HG03196 (cell line): ENCODE measurements around the gene LMAN1L.

Experiments
- ATAC-seq: cut with Tn5 transposase; IDR thresholded peaks from one replicate; pipeline ENCODE4 v1.9.1; 2021; ENCODE audit not compliant: unreplicated experiment

Gene LMAN1L

DNA sequence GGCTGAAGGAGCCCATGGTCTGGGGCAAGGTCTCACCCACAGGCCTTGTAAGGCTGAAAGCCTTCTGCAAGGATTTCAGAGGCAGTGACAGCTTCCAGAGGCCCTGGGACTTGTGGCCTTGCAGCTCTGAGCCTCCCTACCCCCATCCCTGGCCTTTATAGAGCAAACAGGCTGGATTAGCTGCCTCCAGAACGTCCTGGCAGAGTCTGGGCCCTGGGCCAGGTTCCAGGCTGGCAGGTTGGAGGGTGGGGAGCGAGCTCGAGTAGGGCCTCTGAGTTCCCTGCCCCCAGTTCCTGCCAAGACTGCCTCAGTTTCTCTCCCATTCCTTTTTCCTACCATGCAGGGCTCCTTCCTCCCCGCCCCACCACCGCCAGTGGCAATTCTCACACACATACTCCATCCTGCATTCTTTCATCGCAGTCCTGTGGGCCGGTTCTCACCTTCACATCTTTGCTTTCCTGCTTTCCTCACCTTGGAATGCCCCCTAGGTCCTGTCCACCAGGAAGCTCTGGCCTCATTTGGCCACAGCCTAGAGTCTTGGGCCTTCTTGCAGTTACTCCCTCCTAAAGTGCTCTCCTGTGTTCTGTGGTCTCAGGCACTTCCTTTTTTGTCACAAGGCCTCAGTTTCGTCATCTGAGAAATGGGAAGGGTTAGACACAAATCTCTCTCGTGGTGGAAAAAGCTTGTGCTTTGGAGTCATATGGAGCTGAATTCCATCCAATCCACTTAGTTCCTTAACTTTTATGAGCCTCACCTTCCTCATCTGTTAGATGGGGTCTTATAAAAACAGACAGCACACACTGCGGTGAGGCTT is 2.7 kb downstream of the LMAN1L start:
- ATAC-seq, result no peak

DNA sequence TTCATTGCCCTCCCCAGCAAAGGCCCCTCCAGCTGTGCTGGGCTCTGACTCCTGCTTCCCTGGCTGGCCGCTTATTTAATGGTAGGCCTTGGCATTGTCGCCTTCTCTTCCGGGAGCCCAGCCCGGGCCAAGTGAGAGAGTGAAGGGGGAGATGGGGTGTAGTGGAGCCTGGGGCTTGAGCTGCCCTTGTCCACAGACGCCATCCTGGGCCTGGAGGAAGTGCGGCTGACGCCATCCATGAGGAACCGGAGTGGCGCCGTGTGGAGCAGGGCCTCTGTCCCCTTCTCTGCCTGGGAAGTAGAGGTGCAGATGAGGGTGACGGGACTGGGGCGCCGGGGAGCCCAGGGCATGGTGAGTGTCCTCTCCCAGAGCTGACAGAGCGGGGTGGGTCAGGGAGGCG is 3.3 kb downstream of the LMAN1L start:
- ATAC-seq, result no peak

DNA sequence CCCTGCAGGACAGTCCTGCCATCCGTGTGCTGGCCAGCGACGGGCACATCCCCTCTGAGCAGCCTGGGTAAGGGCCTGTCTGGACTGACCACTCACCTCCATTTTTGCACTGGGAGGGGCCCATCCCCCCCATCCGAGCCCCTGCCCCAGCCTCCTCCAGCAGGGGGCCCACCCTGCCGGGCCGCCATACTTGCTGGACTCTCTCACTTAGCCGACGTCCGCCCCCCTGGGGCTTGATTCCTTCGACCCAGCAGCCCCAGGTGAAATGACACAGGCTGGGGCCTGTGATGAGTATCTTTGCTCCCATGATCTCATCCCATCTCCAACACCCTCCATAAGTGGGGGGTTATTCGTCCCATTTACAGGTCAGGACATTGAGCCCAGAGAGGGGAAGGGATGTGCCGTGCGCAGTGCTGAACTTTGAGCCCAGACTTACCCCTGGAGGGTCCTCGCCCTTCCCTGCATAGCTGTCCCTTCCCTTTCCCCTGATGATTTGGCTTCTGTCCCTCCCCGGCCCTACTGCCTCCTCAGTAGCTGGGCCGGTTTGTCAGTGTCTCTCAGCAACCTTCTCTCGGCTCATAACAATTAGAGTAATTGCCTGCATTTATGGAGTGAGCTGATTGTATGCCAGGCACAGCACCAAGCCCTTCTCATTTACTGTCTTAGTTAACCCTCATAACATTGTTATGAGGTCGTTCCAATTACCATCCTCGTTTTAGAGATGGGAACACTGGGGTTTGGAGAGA is 4.2 kb downstream of the LMAN1L start:
- ATAC-seq, result no peak

DNA sequence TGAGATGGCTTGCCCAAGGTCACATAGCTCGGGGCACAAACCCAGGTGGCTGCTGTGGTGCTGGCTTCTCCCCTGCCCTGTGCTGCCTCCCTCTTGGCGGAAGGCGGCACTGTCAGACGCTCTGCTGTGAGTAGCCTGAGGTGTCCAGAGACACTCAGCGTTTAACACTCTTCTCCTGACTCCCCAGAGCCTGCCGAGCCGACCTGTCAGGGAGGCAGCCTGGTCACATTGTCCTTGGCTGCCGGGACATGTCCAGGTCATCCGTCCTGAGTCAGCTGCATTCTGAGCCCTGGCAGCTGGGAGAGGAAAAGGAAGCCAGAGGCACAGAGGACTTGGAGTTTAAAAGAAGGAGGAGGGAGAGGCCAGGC is 4.7 kb downstream of the LMAN1L start:
- no peak for ATAC-seq

DNA sequence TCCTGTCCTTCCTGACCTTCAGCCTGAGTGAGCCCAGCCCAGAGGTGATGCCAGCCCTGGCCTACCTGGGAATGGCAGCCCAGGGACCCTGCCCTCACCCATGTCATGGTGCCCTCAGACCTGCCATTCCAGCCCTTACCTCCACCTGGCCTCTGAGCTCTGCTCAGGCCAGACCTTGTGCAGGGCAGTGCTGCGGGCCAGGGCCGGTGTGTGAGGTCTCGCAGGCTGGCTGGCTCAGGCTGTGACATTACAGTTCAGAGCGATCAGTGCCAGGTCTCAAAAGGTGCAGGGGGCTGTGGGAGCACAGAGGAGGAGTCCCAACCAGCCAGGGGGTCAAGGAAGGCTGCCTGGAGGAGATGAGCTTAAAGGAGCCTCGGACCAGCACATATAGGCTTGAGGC is 7.4 kb downstream of the LMAN1L start:
- ATAC-seq, result no peak

DNA sequence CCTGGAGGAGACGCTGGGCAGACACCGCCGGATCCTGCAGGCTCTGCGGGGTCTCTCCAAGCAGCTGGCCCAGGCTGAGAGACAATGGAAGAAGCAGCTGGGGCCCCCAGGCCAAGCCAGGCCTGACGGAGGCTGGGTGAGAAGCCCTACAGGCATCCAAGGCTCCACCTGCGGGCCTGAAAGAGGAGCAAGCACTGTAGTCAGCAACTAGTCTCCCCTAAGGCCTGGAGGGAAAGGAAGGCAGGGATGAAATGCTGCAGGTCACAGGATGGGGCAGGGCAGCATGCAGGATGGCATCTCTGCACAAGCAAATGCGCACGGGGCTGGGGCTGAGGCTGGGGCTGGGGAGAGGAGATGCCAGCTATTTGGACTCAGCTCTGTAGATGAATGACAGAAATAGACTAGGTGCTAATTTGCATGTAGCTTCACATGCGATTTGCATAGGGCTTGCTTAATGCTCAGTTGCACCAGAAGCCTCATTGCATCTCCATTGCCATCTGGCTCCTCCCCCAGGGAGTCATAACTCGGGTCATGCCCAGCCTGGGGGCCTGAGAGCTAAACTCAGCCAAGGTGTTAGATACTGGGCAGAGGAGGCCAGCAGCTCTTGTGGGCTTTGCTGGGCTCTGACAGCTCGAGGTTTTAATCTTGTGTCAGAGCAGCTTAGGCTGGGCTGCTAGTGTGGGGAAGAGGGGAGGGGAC is 8.6 kb downstream of the LMAN1L start:
- ATAC-seq, result peak; percentile 52

DNA sequence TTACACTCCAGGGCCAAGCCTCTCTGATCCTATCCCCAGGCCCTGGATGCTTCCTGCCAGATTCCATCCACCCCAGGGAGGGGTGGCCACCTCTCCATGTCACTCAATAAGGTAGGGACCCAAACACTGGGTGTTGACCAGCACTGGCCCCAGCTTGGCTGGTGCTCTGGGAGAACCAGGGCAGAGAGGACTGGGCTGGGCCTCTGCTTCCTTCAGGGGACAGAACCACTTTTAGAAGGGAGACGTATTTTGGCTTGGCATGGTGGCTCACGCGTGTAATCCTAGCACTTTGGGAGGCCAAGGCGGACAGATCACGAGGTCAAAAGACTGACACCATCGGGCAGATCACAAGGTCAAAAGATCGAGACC is 9.1 kb downstream of the LMAN1L start:
- no peak for ATAC-seq

DNA sequence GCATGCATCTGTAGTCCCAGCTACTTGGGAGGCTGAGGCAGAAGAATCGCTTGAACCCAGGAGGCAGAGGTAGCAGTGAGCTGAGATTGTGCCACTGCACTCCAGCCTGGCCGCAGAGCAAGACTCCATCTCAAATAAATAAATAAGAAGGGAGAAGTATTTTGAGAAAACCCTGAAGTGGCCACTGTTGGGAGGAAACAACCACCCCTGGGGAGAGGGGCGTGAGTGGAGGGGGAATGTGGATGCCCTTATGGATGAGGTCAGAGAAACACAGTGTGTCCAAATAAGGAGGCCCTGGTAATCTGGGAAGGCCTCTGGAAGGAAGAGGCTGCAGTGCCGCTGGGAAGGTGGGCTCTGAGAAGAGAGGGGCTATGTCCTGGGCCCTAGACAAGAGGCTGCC is 9.6 kb downstream of the LMAN1L start:
- no peak for ATAC-seq

DNA sequence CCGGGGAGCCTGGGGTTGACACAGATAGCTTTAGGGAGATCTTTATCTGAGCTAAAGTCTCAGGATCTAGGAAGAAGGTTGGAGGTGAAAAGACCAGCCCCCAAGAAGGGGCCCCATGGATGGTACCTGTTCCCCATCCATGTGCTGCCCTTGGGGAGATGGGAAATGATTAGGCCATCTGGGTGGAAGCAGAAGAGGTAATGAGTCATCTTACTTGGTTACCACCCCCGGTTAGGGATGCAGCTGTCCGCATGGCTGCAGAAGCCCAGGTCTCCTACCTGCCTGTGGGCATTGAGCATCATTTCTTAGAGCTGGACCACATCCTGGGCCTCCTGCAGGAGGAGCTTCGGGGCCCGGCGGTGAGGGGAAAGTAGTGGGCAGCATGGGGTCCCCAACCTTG is 10.7 kb downstream of the LMAN1L start:
- no peak for ATAC-seq

DNA sequence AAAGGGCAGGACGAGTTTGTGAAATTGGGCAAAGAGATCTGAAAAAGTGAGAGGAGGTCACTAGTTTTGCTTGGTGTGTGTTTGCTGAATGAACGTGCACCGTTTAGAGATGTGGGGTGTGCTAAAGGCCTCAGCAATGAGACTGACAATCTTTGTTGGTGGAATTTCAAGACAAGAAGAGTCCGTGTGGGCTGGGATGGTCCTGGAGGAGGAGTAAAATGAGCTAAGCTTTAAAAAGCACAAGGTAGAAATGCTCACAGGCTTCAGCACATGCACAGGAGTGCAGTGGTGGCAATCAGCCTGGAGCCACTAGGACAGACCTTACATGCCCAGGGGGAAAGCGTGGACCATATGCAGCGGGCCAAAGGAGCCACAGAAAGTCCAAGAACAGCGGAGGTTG is 12.3 kb downstream of the LMAN1L start:
- ATAC-seq, result no peak

DNA sequence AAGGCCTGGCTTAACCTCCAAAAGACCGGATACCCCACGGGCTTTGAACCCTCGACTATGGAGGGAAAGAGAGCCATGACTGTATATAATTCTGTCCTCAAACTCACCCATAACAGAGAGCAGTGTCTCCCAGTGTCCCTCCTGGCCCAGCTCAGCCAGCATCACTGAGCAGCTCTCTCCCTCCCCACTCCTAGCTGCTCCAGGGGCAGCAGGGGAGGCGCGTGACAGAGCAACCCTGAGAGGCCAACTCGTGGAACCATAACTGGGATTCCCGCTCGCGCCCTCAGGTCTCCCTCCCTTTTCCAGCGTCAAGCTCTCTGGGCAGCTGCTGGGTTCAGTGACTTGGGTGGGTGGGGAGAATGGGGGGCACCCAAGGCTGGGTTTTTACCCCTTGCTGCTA is 13.2 kb downstream of the LMAN1L start:
- ATAC-seq, result no peak

DNA sequence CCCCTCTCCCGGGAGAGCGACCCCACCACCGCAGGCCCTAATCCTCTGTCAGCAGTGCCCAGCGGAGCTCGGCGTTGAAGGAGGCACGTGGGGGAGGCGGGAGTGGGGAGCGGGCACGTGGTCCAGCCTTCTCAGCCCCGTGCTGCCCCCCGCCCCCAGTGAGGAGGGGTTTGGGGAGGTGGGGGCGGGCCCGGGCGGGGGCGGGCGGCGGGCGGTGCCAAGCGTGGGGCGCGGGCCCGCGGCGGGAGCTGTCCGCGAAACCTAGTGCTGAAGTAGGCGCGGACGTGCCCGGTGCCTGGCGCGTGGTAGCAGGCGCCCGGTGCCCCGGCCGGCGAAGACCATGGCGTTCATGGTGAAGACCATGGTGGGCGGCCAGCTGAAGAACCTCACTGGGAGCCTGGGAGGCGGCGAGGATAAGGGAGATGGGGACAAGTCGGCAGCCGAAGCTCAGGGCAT is 13.8 kb downstream of the LMAN1L start, which contains the start of gene CPLX3:
TSS of gene CPLX3 (plus strand) at position 264 of the 456 bp plus-strand sequence. CDS start at position 341, 77 bp downstream.
- no peak for ATAC-seq

DNA sequence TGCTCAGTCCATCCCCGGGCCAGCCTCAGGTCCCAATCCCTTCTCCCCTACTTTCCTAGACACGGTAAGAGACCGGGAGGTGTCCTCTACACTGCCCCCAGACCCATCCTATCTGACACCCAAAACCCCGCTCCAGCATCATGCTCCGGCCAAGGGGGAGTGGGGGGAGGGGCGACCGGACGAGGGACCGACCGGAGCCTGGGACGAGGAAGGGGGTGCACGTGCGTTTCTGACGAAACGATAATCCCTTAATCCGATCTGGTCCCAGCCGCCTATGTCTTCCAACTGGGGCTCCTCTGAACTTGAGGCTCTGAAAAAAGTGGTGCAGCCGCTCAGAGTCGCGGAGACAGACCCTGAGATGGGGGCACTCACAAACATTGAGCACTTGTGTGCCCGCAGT is 14.3 kb downstream of the LMAN1L start:
- ATAC-seq, result no peak

DNA sequence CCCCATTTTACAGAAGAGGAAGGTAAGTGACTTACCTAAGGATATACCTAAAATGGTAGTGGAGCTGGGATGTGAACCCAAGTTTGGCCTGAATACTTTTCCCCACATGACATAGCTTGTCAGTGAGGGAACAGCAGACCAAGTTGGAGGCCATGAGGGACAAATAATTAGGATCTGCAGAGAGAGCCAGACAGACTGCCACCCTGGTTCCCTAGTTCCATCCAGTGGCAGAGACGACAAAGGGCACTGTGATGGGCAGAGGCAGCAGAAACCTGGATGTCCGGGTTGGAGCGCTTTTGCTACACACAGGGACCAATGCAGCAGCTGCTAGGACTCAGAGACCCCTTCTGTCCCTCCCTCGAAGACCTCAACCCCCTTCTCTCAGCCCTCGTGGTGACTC is 15.0 kb downstream of the LMAN1L start:
- ATAC-seq, result no peak

DNA sequence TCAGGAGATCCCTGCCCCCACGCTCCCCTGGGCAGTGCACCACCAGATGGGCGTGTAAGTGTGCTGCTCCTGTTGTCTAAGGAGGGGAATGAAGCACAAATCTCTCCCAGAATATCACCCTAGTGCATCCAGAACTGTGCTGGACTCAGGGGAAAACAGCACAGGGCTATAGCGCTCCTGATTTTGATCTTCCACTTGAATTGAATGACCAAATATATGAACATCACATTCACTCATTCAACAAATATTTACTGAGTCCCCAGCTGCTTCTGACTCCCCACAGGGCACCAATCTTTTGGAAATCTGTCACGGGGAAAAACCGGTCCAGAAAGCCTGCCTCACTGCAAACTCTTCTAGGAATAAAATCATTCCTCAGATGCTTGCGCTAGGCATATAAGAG is 16.2 kb downstream of the LMAN1L start:
- ATAC-seq, result no peak

DNA sequence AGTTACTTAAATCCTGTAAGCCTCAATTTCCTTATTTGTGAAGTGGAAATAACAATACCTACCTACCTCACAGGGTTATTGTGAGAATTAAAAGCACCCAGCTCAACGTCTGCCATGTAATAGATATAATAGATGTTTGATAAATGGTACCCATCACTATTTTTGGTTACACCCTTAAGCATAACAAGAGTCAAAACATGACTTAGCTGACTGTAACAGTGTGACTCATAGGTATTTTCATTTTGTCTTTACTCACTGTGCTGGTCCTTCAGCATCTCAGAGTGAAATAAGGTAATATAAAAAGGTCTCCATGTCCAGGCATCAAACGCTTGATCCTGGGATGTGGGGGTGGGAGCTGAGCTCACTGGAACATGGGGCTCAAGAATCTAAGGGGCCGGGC is 16.9 kb downstream of the LMAN1L start:
- no peak for ATAC-seq

DNA sequence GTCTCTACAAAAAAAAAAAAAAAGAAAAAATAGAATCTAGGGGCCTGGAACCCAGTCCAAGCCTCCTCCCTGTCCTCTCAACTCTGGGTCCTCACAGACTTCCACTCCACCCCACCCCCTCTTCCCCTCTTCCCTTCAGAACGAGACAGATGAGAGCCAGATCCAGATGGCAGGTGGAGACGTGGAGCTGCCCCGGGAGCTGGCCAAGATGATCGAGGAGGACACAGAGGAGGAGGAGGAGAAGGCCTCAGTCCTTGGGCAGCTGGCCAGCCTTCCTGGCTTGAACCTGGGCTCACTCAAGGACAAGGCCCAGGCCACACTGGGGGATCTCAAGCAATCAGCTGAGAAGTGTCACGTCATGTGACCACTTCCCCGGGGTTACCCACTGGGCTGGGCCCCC is 17.4 kb downstream of the LMAN1L start:
- ATAC-seq, result no peak

DNA sequence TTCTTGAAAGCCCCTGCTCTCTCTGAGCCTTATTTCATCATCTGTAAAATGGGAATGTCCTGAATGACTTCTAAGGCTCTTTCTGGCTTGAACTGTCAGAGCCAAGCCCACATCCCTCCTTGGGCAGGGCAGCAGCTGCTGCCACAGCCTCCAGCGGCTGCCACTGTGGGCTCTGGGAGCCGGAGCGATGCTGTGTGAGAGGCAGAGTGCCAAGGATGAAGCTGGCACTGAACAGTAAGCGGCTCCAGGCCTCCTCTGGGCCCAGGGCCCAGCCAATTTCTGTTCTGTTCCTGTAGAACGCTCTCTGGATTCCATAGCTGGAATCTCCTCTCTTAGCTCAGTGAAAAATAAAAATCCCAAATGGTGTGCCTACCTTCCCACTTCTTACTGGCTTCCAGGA is 18.2 kb downstream of the LMAN1L start:
- no peak for ATAC-seq

DNA sequence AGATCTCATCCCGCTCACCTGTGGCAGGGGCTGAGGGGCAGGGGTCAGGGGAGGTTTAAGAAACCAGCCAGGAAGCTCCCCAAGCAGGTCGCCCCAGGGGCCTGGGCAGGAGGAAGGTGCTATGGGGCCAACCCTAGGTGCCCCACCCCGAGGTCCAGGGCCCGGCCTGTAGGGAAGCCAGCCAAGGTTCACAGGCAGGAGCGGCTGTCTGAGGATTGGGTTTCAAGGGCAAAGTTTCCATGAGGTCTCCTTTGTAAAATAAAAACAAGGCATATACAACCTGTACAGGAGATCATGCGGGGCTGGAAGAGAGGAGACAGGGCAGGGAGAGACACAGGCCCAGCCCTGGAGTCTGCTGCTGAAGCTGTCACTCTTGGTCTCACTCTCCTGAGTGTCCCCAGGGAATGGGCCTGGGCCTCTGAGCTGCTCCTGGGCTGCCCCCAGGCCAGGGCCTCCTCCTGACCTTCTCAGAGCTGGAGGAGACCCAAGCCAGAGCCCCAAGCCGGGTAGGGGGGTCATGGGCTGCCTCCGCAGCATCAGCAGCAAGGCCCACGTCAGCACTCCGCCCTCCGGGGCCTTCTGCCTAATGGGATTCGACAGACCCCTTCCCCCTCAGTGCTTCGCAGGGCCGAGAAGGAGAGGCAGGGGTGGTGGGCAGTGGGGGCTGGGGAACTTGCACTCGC is 19.3 kb downstream of the LMAN1L start:
- ATAC-seq, result no peak

DNA sequence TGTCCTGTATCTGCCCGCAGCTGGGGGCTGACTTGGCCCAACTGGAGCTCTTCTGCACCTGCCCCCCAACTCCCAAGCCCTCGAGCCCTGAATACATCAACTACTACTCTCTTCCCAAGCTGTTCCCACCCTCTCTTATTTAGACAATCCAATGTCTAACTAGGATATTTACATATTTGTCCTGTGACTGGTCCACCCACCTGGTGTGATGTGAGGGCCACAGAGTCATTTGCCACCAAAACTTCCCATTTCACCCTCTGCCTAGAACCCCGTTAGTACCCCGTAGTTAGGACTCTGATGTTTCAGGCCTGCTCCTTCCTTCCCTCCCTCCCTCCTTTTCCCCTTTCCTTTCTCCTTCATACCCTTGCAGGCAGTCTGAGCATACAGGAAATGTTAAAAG is 20.2 kb downstream of the LMAN1L start:
- no peak for ATAC-seq

DNA sequence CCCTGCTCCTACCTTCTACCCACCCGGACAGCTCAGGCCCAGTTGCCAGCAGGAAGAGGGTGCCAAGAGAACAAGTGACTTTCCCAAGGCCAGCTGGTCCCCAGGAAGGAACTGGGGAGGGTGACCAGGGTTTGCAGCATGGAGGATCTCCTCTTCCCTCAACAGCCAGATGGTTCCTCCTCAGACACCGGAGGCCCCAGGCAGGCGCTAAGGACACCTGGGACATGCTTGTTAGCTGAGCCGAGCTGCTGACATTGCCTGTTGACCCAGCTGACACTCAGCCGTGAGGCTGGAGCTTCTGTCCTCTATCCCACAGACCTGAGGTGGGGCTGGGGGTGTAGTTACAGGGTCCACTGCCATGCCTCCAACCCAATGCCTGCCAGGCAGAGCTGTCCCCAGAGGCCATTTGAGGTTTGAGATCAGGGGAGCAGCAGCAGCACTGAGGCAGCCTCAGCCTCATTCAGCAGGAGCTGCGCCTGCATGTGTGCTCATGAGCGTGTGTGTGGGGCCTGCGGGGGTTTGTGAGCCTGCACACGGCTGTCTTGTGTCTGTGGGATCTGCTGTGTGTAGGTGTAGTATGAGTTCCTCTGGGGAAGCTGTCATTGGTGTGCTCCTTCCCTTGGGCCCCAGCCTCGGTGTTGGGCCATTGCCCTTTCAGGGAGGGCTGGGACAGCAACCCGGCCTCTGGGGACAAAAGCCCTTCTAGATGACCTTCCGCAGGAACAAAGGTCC is 20.9 kb downstream of the LMAN1L start:
- ATAC-seq, result no peak
